ENCODE data around the gene NADK2.

DNA sequence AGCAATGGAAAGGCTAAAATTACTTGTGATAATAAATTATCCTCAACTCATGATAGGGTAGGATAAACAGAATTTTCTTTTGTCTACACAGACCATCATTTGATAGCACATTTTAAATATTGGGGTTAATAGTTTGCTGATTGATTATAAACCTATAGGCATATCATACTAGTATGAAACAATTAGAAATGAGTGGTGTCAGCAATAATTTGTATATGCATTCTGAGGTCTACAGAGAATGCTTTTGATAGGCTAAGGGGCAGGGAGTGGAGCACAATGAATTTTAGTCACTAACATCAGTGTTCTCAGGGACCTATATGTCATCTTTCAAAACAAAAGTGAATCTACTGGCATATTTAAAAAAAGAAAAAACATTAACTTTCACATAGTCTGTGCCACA, 27.8 kb upstream of the NADK2 start:
- TF ChIP-seq, protein P1, sequence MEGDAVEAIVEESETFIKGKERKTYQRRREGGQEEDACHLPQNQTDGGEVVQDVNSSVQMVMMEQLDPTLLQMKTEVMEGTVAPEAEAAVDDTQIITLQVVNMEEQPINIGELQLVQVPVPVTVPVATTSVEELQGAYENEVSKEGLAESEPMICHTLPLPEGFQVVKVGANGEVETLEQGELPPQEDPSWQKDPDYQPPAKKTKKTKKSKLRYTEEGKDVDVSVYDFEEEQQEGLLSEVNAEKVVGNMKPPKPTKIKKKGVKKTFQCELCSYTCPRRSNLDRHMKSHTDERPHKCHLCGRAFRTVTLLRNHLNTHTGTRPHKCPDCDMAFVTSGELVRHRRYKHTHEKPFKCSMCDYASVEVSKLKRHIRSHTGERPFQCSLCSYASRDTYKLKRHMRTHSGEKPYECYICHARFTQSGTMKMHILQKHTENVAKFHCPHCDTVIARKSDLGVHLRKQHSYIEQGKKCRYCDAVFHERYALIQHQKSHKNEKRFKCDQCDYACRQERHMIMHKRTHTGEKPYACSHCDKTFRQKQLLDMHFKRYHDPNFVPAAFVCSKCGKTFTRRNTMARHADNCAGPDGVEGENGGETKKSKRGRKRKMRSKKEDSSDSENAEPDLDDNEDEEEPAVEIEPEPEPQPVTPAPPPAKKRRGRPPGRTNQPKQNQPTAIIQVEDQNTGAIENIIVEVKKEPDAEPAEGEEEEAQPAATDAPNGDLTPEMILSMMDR (IDR thresholded peaks at IDR 0.05) = no peak
- no peak for TF ChIP-seq POLR2A (IDR thresholded peaks at IDR 0.05)
